Measurements from ENCODE around the gene JPH4. TPM values are rescaled to one million over a fixed set of nuclear protein-coding genes. Genes with fewer than 3 reads are reported as not detected.
"Not testable (repeated sequence)": the region's sequence is repeated elsewhere in the genome, so short reads cannot be mapped to it uniquely, and the experiment has no call there.

Gene JPH4
- polyA plus RNA-seq, 2 of the 4 experiments (the other 2 are of a cell fraction), result 0.05 TPM; not detected in 1

DNA sequence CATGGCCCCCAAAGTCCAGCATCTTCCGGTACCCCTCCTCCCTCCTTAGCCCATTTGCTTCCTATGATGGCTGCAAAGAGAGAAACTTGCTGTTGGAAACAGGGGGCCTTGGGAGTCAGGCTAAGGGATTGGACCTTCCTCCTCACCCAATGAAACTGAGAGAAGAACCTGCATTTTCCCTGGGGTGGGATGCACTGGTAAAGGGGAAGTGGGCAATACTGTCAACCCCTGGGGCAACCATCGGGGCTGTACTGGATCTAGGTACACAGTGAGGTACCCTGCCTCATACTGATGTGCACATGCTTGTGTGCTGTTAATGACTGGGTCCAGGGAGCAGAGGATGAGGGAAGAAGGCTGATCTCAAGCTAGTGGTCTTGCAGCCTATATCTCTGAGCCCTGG is 11.0 kb upstream of the JPH4 start:
- Histone ChIP-seq H3K27ac (peak overlapping the region in 1 of 2 experiments; percentile 65; a peak in 2 of 6 replicates), H3K9me3 (no peaks in the 10 kb centered on the region), H3K4me1 (peaks cover 8% of the 10 kb centered on the region; the same call in 2 of the 3 replicates), H3K4me3 (no peak overlapping the region), H3K4me2 (no peak overlapping the region)
- ChIA-PET POLR2A (no interaction called here), CTCF (interaction anchor here (0.5 to 3.1 kb wide), 40 partner anchors 9 to 571 kb away, joined by 3 to 39 read pairs (median 4); partner anchors contain the start of genes DCAF11, IRF9, JPH4 and NRL)
- TF ChIP-seq NR3C1 (IDR thresholded peaks at IDR 0.05) (no peak), JUN (IDR thresholded peaks at IDR 0.05) (no peak), KDM1A (IDR thresholded peaks at IDR 0.05; ENCODE audit: low read depth) (no peak), FOSB (CRISPR knock-in tag; IDR thresholded peaks at IDR 0.05) (no peak), HDAC2 (IDR thresholded peaks at IDR 0.05) (no peak), JUNB (IDR thresholded peaks at IDR 0.05) (no peak), PHF8 (IDR thresholded peaks at IDR 0.05; ENCODE audit: borderline replicate concordance, low read depth) (no peak), HEYL (CRISPR knock-in tag; IDR thresholded peaks at IDR 0.05) (no peak), TFCP2L1 (CRISPR knock-in tag; IDR thresholded peaks at IDR 0.05) (no peak), HOXA7 (CRISPR knock-in tag; IDR thresholded peaks at IDR 0.05) (no peak), RARB (CRISPR knock-in tag; IDR thresholded peaks at IDR 0.05) (no peak), GATA3 (IDR thresholded peaks at IDR 0.05; ENCODE audit: borderline replicate concordance) (no peak)
- TF ChIP-seq, protein P1, sequence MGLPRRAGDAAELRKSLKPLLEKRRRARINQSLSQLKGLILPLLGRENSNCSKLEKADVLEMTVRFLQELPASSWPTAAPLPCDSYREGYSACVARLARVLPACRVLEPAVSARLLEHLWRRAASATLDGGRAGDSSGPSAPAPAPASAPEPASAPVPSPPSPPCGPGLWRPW (IDR thresholded peaks at IDR 0.05), result no peak
- TF ChIP-seq, protein P2, sequence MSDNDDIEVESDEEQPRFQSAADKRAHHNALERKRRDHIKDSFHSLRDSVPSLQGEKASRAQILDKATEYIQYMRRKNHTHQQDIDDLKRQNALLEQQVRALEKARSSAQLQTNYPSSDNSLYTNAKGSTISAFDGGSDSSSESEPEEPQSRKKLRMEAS (IDR thresholded peaks at IDR 0.05), result no peak
- TF ChIP-seq, protein P3, sequence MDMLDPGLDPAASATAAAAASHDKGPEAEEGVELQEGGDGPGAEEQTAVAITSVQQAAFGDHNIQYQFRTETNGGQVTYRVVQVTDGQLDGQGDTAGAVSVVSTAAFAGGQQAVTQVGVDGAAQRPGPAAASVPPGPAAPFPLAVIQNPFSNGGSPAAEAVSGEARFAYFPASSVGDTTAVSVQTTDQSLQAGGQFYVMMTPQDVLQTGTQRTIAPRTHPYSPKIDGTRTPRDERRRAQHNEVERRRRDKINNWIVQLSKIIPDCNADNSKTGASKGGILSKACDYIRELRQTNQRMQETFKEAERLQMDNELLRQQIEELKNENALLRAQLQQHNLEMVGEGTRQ (IDR thresholded peaks at IDR 0.05), result no peak
- TF ChIP-seq, protein P4, sequence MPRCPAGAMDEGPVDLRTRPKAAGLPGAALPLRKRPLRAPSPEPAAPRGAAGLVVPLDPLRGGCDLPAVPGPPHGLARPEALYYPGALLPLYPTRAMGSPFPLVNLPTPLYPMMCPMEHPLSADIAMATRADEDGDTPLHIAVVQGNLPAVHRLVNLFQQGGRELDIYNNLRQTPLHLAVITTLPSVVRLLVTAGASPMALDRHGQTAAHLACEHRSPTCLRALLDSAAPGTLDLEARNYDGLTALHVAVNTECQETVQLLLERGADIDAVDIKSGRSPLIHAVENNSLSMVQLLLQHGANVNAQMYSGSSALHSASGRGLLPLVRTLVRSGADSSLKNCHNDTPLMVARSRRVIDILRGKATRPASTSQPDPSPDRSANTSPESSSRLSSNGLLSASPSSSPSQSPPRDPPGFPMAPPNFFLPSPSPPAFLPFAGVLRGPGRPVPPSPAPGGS (IDR thresholded peaks at IDR 0.05), result no peak
- 90% methylated on average over 2 of the region's 2 CpGs for whole genome bisulfite sequencing (ENCODE audit: missing lambda C conversion rate)
- no peak for FAIRE-seq
- DNase-seq (ENCODE audit: low read depth in 1 of 2, low spot score in 1 of 2), result no peak
- ATAC-seq, result peak in 1 of 2 experiments; percentile 10; a peak in 2 of 6 replicates

DNA sequence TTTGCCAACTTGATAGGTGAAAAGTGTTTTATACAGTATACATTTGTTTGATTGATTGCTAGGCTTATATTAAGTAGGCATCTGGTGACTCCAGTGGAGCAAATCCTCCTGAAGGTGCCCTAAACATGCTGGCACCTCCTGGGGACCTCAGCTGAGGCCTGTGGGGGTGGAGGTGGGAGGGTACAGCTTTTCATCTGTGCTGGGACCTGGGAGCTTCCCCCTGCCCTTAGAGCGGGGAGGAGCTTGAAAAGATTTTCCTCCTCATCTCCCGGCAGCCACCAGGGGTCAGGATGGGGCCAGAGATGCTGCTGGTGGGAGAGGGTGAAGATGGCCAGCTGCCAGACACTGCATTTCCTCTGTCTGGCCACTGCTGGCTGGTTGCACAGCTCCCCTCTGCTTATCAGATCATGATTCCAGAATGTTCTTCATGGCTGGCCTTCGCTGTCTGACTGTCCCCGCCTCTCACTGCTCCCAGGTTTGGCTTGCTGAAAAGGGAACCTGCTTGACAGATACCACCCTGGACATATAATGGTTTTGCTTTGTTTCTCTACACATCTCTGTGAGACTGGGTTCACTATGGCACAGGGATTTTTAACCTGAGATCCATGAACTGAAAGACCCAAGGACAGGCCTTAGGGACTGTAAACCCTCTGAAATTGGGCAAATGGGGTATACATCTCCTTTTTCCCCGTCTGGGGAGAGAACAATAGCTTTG is 10.5 kb upstream of the JPH4 start:
- Histone ChIP-seq H3K9me3 (no peaks in the 10 kb centered on the region), H3K4me2 (peak overlapping the region; percentile 34; the same call in 1 of the 3 replicates), H3K4me1 (peaks cover 8% of the 10 kb centered on the region; the same call in 2 of the 3 replicates), H3K27ac (peak overlapping the region in 1 of 2 experiments; percentile 65; a peak in 2 of 6 replicates), H3K4me3 (no peak overlapping the region)
- DNase-seq (ENCODE audit: low read depth in 1 of 2, low spot score in 1 of 2) (peak; percentile 88 to 90), ATAC-seq (peak; percentile 99 to 100), FAIRE-seq (no peak)
- WGBS (ENCODE audit: missing lambda C conversion rate), result 8% methylated on average over 5 of the region's 5 CpGs
- POLR2A ChIA-PET, result no interaction called here
- TF ChIP-seq ESRRA (IDR thresholded peaks at IDR 0.05; ENCODE audit: borderline replicate concordance, low read length) (no peak), SMC3 (IDR thresholded peaks at IDR 0.05) (peak; percentile 79), GATA3 (IDR thresholded peaks at IDR 0.05; ENCODE audit: borderline replicate concordance) (0 out of 2 replicates have a peak, but pooled peaks have one; percentile 25), RAD21 (conservative IDR thresholded peaks at IDR 0.05 in 1 of 2, IDR thresholded peaks at IDR 0.05 in 1 of 2) (peak; percentile 82 to 87)
- TF ChIP-seq, protein P5, sequence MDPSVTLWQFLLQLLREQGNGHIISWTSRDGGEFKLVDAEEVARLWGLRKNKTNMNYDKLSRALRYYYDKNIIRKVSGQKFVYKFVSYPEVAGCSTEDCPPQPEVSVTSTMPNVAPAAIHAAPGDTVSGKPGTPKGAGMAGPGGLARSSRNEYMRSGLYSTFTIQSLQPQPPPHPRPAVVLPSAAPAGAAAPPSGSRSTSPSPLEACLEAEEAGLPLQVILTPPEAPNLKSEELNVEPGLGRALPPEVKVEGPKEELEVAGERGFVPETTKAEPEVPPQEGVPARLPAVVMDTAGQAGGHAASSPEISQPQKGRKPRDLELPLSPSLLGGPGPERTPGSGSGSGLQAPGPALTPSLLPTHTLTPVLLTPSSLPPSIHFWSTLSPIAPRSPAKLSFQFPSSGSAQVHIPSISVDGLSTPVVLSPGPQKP (IDR thresholded peaks at IDR 0.05; ENCODE audit: low read depth, low read length), result no peak
- TF ChIP-seq, protein P2 (IDR thresholded peaks at IDR 0.05), result peak; percentile 42; the same call in 1 of the 2 replicates
- TF ChIP-seq, protein P6, sequence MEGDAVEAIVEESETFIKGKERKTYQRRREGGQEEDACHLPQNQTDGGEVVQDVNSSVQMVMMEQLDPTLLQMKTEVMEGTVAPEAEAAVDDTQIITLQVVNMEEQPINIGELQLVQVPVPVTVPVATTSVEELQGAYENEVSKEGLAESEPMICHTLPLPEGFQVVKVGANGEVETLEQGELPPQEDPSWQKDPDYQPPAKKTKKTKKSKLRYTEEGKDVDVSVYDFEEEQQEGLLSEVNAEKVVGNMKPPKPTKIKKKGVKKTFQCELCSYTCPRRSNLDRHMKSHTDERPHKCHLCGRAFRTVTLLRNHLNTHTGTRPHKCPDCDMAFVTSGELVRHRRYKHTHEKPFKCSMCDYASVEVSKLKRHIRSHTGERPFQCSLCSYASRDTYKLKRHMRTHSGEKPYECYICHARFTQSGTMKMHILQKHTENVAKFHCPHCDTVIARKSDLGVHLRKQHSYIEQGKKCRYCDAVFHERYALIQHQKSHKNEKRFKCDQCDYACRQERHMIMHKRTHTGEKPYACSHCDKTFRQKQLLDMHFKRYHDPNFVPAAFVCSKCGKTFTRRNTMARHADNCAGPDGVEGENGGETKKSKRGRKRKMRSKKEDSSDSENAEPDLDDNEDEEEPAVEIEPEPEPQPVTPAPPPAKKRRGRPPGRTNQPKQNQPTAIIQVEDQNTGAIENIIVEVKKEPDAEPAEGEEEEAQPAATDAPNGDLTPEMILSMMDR (IDR thresholded peaks at IDR 0.05), result peak; percentile 77
- CTCF ChIA-PET, result interaction anchor here (0.5 to 3.1 kb wide), 44 partner anchors 9 to 572 kb away, joined by 3 to 39 read pairs (median 4); partner anchors contain the start of genes DCAF11, IRF9, JPH4 and NRL

DNA sequence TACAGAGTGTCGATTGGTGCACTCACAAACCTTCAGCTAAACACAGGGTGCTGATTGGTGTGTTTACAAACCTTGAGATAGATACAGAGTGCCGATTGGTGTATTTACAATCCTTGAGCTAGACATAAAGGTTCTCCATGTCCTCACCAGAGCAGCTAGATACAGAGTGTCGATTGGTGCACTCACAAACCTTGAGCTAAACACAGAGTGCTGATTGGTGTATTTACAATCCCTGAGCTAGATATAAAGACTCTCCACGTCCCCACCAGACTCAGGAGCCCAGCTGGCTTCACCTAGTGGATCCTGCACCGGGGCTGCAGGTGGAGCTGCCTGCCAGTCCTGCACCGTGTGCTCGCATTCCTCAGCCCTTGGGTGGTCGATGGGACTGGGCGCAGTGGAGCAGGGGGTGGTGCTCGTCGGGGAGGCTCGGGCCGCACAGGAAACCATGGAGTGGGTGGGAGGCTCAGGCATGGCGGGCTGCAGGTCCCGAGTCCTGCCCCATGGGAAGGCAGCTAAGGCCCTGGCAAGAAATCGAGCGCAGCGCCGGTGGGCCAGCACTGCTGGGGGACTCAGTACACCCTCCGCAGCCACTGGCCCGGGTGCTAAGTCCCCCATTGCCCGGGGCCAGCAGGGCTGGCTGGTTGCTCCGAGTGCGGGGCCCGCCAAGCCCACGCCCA is 6.1 kb upstream of the JPH4 start:
- H3K27ac ChIP-seq; H3K4me2 ChIP-seq; H3K9me3 ChIP-seq; FAIRE-seq; H3K4me1 ChIP-seq; DNase-seq (ENCODE audit: low read depth in 1 of 2, low spot score in 1 of 2); POLR2A ChIA-PET; ATAC-seq; H3K4me3 ChIP-seq: not testable (repeated sequence)
- CTCF ChIA-PET, result interaction anchor here (0.8 kb wide), 1 partner anchor 25 kb away, joined by 3 read pairs; no protein-coding TSS in a partner anchor
- WGBS (ENCODE audit: missing lambda C conversion rate), result 51% methylated on average over 16 of the region's 26 CpGs

All from A549 (cell line).